Uterus (tissue), 4 donors: Measurements from ENCODE around the gene LGALS7. TPM values are rescaled to one million over a fixed set of nuclear protein-coding genes. Genes with fewer than 3 reads are reported as not detected.
"Not testable (repeated sequence)": the region's sequence is repeated elsewhere in the genome, so short reads cannot be mapped to it uniquely, and the experiment has no call there.

Source experiments
- DNase-seq, 2 donors: peaks; one replicate each; pipeline ENCODE4 v3.0.0-alpha.2; 2019 to 2020
- H3K27ac ChIP-seq, 2 donors: fragments of 200-600 bp; sonication (generic); 1 replicate in 1 of 2; 2 replicates in 1 of 2; pipeline ENCODE4 v1.5.1; 2016 to 2018
- H3K27me3 ChIP-seq, 2 donors: fragments of 200-600 bp; sonication (generic); one replicate each; pipeline ENCODE4 v1.5.1; 2018 to 2019; ENCODE audit warnings: control low read depth in 1 of 2
- H3K36me3 ChIP-seq, 2 donors: fragments of 200-600 bp; sonication (generic); one replicate each; pipeline ENCODE4 v1.5.1; 2019; ENCODE audit warnings: control low read depth in 1 of 2
- H3K4me1 ChIP-seq, 2 donors: fragments of 200-600 bp; sonication (generic); one replicate each; pipeline ENCODE4 v1.5.1; 2018 to 2019; ENCODE audit warnings: control low read depth in 1 of 2
- H3K4me3 ChIP-seq, 2 donors: fragments of 200-600 bp; sonication (generic); 1 replicate in 1 of 2; 2 replicates in 1 of 2; pipeline ENCODE4 v1.5.1; 2018 to 2019; ENCODE audit warnings: mild to moderate bottlenecking in 1 of 2
- H3K9me3 ChIP-seq, 2 donors: fragments of 200-600 bp; sonication (generic); one replicate each; pipeline ENCODE4 v1.5.1; 2019; ENCODE audit warnings: control low read depth in 1 of 2
- CTCF ChIP-seq, 4 experiments: fragments of 200-600 bp in 2 of 4; fragments of 450-650 bp in 2 of 4; sonication (generic) in 2 of 4; IDR thresholded peaks; one replicate each; pipeline ENCODE4 v1.5.1; 2016 to 2019; ENCODE audit warnings: antibody characterized with exemption in 4 of 4, mild to moderate bottlenecking in 2 of 4, moderate library complexity in 1 of 4
- POLR2A ChIP-seq, 2 donors: fragments of 450-650 bp; IDR thresholded peaks; one replicate each; pipeline ENCODE4 v1.6.1; 2016; ENCODE audit warnings: antibody characterized with exemption in 2 of 2, mild to moderate bottlenecking in 1 of 2, moderate library complexity in 1 of 2
- intact Hi-C: fragments of 100-400 bp; cut with DNase I; formaldehyde crosslinking; loops from one replicate; pipeline ENCODE4 v1.15.1; 2023; ENCODE audit warnings: low total_unique reads
- total RNA-seq, 4 donors: library from RNA; depleted of rRNA in 3 of 4; stranded (reverse); fragments of >200 nt in 3 of 4; gene quantifications; one replicate each; pipeline versions ENCODE4 v1.1.0 to v1.2.4, GENCODE V29; 2014 to 2023
- donor health status: DM: yes; HTN: yes; CAD: no.

The LGALS7 gene
- total RNA-seq, 4 donors from 2014 or later, result 2.6 TPM; not detected in 3

GRCh38 chr19:38803543-38803942 is 30.2 kb upstream of the LGALS7 start:
- H3K4me1 ChIP-seq, result no peaks in the 10 kb centered on the region
- intact Hi-C loops, result no loop called here
- H3K9me3 ChIP-seq, result no peaks in the 10 kb centered on the region
- TF ChIP-seq CTCF (IDR thresholded peaks at IDR 0.05), result no peak
- no peak for TF ChIP-seq POLR2A (IDR thresholded peaks at IDR 0.05)
- H3K36me3 ChIP-seq, result no peaks in the 10 kb centered on the region
- no peak overlapping the region for H3K27ac ChIP-seq
- H3K4me3 ChIP-seq, result no peak overlapping the region
- H3K27me3 ChIP-seq, result no peaks in the 10 kb centered on the region
- no peak for DNase-seq

DNA sequence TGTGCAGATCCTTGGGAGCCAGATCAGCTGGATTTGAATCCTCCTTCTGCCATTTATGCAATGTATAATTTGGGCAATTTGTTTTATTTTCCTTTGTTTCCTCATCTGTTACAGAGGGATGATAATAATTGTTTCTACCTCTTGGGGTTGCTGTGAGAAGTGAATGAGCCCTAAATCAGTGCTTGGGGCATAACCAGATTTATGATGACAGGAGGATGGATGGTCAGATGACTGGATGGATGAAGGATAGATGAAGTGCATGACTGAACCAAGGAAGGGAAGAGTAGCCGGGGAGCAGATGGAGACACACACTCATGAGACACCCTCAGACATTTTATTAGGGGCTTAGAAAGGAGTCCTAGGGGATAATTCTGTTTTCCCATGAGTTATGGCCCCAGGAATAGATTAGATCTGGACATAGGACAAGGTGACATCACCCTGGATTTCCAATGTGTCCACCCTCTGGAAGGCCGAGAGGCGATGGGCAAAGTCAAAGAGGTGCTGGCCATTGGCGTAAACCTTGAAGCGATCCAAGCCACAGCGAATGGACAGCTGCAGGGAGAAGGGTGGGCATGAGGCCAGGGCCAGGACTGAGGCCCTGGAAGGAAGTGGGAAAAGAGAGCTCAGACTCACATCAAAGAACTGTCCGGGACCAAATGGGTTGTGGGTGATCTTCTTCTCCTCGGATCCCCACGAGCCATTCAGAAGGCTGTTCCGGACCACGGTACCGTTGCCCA is 28.2 kb upstream of the LGALS7 start:
- intact Hi-C loops, result no loop called here
- Histone ChIP-seq H3K36me3 (no peaks in the 10 kb centered on the region), H3K4me1 (no peaks in the 10 kb centered on the region), H3K27ac (no peak overlapping the region), H3K4me3 (no peak overlapping the region), H3K27me3 (no peaks in the 10 kb centered on the region), H3K9me3 (no peaks in the 10 kb centered on the region)
- no peak for DNase-seq
- TF ChIP-seq CTCF (IDR thresholded peaks at IDR 0.05) (no peak), POLR2A (IDR thresholded peaks at IDR 0.05) (no peak)

- H3K4me1 ChIP-seq, result no peaks in the 10 kb centered on the region
- no peak for DNase-seq
- H3K9me3 ChIP-seq, result no peaks in the 10 kb centered on the region
- TF ChIP-seq CTCF (IDR thresholded peaks at IDR 0.05) (no peak), POLR2A (IDR thresholded peaks at IDR 0.05) (no peak)
- H3K27me3 ChIP-seq, result no peaks in the 10 kb centered on the region
- no peaks in the 10 kb centered on the region for H3K36me3 ChIP-seq
- H3K4me3 ChIP-seq, result no peak overlapping the region
- H3K27ac ChIP-seq, result no peak overlapping the region
- intact Hi-C loops, result no loop called here
These were observed 27.4 kb upstream of the LGALS7 start for GRCh38 chr19:38800577-38801347.

- Histone ChIP-seq H3K4me3 (no peak overlapping the region), H3K36me3 (no peaks in the 10 kb centered on the region), H3K4me1 (no peaks in the 10 kb centered on the region), H3K27me3 (no peaks in the 10 kb centered on the region), H3K27ac (no peak overlapping the region), H3K9me3 (no peaks in the 10 kb centered on the region)
- intact Hi-C loops, result no loop called here
- no peak for DNase-seq
- TF ChIP-seq CTCF (IDR thresholded peaks at IDR 0.05) (no peak), POLR2A (IDR thresholded peaks at IDR 0.05) (no peak)
These were observed 25.8 kb upstream of the LGALS7 start for GRCh38 chr19:38799104-38799503.

GRCh38 chr19:38797781-38798180 is 24.5 kb upstream of the LGALS7 start:
- H3K27ac ChIP-seq, intact Hi-C loops, H3K36me3 ChIP-seq, H3K27me3 ChIP-seq, H3K4me1 ChIP-seq, DNase-seq, H3K4me3 ChIP-seq, H3K9me3 ChIP-seq: not testable (repeated sequence)
